ENCODE data around the gene TOP1. TPM values are rescaled to one million over a fixed set of nuclear protein-coding genes. Genes with fewer than 3 reads are reported as not detected.

TOP1 gene
- total RNA-seq, 1 donor from 2014 or later: 9.4 TPM

DNA sequence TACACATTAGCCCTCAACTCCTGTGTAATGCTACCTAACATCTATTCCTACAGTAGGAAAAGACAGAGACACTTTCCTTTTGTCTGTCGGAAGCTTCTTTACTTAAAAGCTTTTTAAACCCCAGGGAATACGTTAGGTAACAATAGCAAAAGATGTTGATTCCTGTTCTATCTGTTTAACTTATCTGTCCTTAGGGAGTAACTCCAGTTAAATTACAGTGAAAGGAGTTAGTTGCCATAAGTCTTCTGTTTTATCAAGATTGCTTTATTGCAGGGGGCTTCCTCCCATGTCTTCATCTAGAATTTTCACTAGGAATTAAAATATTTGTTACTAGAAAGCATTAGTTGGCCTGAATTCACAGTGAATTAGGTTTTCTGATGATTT is 26.2 kb downstream of the TOP1 start:
- no peak for DNase-seq (ENCODE audit: low spot score in 2 of 2)
- H3K9me3 ChIP-seq: no peaks in the 10 kb centered on the region
- H3K4me1 ChIP-seq: peaks cover 13 to 50% of the 10 kb centered on the region in 2 donors
- no peaks in the 10 kb centered on the region for H3K27me3 ChIP-seq
- H3K36me3 ChIP-seq: no peaks in the 10 kb centered on the region
- no peak overlapping the region for H3K4me3 ChIP-seq
- no peak overlapping the region for H3K27ac ChIP-seq
- TF ChIP-seq CTCF (IDR thresholded peaks at IDR 0.05): no peak
- intact Hi-C loops (cut with DNase I): no loop called here

- Histone ChIP-seq H3K27ac (no peak overlapping the region), H3K36me3 (no peaks in the 10 kb centered on the region), H3K4me1 (peaks cover 11 to 41% of the 10 kb centered on the region in 2 donors), H3K4me3 (no peak overlapping the region), H3K9me3 (no peaks in the 10 kb centered on the region), H3K27me3 (no peaks in the 10 kb centered on the region)
- TF ChIP-seq CTCF (IDR thresholded peaks at IDR 0.05): no peak
- intact Hi-C loops (cut with DNase I): no loop called here
- no peak for DNase-seq (ENCODE audit: low spot score in 2 of 2)
Observed at GRCh38 chr20:41055679-41056078, 27.1 kb downstream of the TOP1 start.

- DNase-seq (ENCODE audit: low spot score in 2 of 2): no peak
- no peak overlapping the region for H3K4me3 ChIP-seq
- H3K9me3 ChIP-seq: no peaks in the 10 kb centered on the region
- no peaks in the 10 kb centered on the region for H3K27me3 ChIP-seq
- no peak for TF ChIP-seq CTCF (IDR thresholded peaks at IDR 0.05)
- peaks cover 6 to 24% of the 10 kb centered on the region in 2 donors for H3K4me1 ChIP-seq
- peaks cover 0 to 11% of the 10 kb centered on the region in 2 donors for H3K36me3 ChIP-seq
- no peak overlapping the region for H3K27ac ChIP-seq
- intact Hi-C loops (cut with DNase I): no loop called here
Observed at GRCh38 chr20:41057999-41058673, 29.5 kb downstream of the TOP1 start.

DNA sequence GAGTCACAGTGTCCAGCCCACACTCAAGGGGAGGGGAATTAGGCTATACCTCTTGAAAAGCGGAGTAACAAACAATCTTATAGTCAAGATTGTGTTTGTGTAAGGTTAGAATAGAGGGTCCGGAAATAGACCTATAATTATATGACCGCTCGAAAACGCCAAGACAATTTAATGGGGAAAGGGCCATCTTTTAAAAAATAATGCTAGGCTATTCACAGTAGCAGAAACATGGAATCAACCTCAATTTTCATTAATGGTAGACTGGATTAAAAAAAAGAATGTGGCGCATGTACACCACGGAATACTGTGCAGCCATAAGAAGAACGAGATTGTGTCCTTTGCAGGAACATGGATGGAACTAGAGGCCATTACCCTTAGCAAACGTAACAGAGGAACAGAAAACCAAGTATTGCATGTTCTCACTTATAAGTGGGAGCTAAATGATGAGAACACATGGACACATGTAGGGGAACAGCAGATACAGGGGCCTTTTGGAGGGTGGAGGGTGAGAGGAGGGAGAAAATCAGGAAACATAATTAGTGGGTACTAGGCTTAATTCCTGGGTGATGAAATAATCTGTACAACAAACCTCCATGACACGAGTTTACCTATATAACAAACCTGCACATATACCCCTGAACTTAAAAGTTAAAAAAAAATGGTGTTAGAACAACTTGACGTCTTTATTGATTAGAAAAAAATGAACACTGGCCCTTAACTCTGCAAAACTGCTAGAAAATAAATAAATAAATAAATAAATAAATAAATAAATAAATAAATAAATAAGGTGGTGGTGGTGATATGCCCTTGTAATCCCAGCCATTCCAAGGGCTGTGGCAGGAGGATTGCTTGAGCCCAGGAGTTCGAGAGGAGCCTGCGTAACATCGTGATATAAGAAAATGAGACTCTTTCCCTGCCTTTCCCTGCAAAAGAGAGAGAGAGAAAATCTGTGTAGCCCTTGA is 30.3 kb downstream of the TOP1 start:
- H3K4me3 ChIP-seq: no peak overlapping the region
- peaks cover 6 to 23% of the 10 kb centered on the region in 2 donors for H3K4me1 ChIP-seq
- H3K9me3 ChIP-seq: no peaks in the 10 kb centered on the region
- DNase-seq (ENCODE audit: low spot score in 2 of 2): no peak
- no peak overlapping the region for H3K27ac ChIP-seq
- H3K27me3 ChIP-seq: no peaks in the 10 kb centered on the region
- TF ChIP-seq CTCF (IDR thresholded peaks at IDR 0.05): no peak
- peaks cover 0 to 11% of the 10 kb centered on the region in 2 donors for H3K36me3 ChIP-seq
- intact Hi-C loops (cut with DNase I): no loop called here

DNA sequence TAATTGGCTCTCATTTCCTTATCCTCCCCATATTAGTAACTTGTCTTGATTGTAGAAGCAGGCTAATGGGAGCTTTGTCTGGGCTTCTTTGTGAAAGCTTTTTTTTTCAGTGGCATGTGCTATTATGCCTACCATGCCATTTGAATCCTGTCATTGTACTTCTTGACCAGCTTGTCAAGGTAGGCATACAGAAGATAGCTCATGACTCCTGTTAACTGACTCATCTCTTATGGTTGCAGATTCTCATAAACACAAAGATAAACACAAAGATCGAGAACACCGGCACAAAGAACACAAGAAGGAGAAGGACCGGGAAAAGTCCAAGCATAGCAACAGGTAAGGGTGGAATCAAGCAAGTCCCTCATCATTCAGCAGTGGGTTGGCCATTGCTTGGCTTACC is 32.5 kb downstream of the TOP1 start:
- H3K4me1 ChIP-seq: peaks cover 6 to 16% of the 10 kb centered on the region in 2 donors
- no peaks in the 10 kb centered on the region for H3K27me3 ChIP-seq
- no peak for DNase-seq (ENCODE audit: low spot score in 2 of 2)
- TF ChIP-seq CTCF (IDR thresholded peaks at IDR 0.05): no peak
- H3K36me3 ChIP-seq: peaks cover 0 to 14% of the 10 kb centered on the region in 2 donors
- H3K9me3 ChIP-seq: no peaks in the 10 kb centered on the region
- no peak overlapping the region for H3K4me3 ChIP-seq
- H3K27ac ChIP-seq: no peak overlapping the region
- intact Hi-C loops (cut with DNase I): no loop called here
